H1 (cell line): ENCODE results near the gene SRSF6. TPM values are rescaled to one million over a fixed set of nuclear protein-coding genes. Genes with fewer than 3 reads are reported as not detected.

ENCODE experiments used
- CTCF ChIA-PET: fragments of 300-600 bp; sonication (Branson Sonifier 250); formaldehyde crosslinking; loops from one replicate; lab custom pipeline; 2021; ENCODE audit not compliant: partially characterized antibody; lab: Charles Lee
- POLR2A ChIA-PET: fragments of 300-600 bp; sonication (Branson Sonifier 250); formaldehyde crosslinking; loops from one replicate; lab custom pipeline; 2021; ENCODE audit warnings: inconsistent platforms; ENCODE audit not compliant: partially characterized antibody; lab: Charles Lee
- DNase-seq, 2 experiments: peaks; one replicate each; pipeline versions ENCODE4 v3.0.0 to v3.0.0-alpha.2; 2010 to 2022; ENCODE audit warnings: low spot score in 2 of 2, low read depth in 1 of 2, mixed read lengths in 1 of 2
- FAIRE-seq: peaks from 2 replicates; lab custom pipeline; 2011; peaks lifted over from hg19 to GRCh38; lab: Jason Lieb, UNC
- H2AFZ ChIP-seq: 2 replicates; pipeline ENCODE4 v1.8.1; 2012; ENCODE audit warnings: low read length, inconsistent platforms
- H2AK5ac ChIP-seq: 2 replicates; pipeline ENCODE4 v1.6.1; 2013; ENCODE audit warnings: low read depth, low read length
- H2BK120ac ChIP-seq: replicated peaks from 2 replicates; pipeline ENCODE3; 2013; ENCODE audit warnings: low read depth, low read length, inconsistent platforms
- H2BK12ac ChIP-seq: 2 replicates; pipeline ENCODE4 v1.6.1; 2013; ENCODE audit warnings: low read depth, low read length
- H2BK15ac ChIP-seq: 2 replicates; pipeline ENCODE4 v1.6.1; 2013; ENCODE audit warnings: low read length
- H2BK20ac ChIP-seq: 2 replicates; pipeline ENCODE4 v1.6.1; 2013; ENCODE audit warnings: low read length
- H2BK5ac ChIP-seq: 2 replicates; pipeline ENCODE4 v1.6.1; 2013; ENCODE audit warnings: low read depth, low read length
- H3K14ac ChIP-seq: 2 replicates; pipeline ENCODE4 v1.6.1; 2013; ENCODE audit warnings: inconsistent platforms; ENCODE audit not compliant: insufficient read length
- H3K18ac ChIP-seq: 2 replicates; pipeline ENCODE4 v1.6.1; 2013; ENCODE audit warnings: low read length; ENCODE audit errors: extremely low read depth
- H3K23ac ChIP-seq: 2 replicates; pipeline ENCODE4 v1.6.1; 2013; ENCODE audit warnings: inconsistent platforms; ENCODE audit not compliant: insufficient read length
- H3K23me2 ChIP-seq: 2 replicates; pipeline ENCODE4 v1.6.1; 2013; ENCODE audit warnings: low read depth, low read length
- H3K27ac ChIP-seq: 2 replicates; pipeline ENCODE4 v1.6.1; 2011; ENCODE audit warnings: low read depth, low read length, inconsistent platforms
- H3K27me3 ChIP-seq, 4 experiments: replicated peaks in 1 of 4; 1 replicate in 1 of 4; 2 replicates in 3 of 4; pipeline versions ENCODE4 v1.6.1 to v1.8.1; 2011 to 2013; ENCODE audit warnings: low read length in 3 of 4, mild to moderate bottlenecking in 3 of 4, inconsistent platforms in 2 of 4, mixed read lengths in 2 of 4, moderate library complexity in 1 of 4; ENCODE audit not compliant: control insufficient read depth in 3 of 4, insufficient read depth in 3 of 4; ENCODE audit errors: extremely low read depth in 1 of 4
- H3K36me3 ChIP-seq, 4 experiments: 2 replicates each; pipeline versions ENCODE4 v1.6.1 to v1.8.1; 2011 to 2013; ENCODE audit warnings: mild to moderate bottlenecking in 4 of 4, low read length in 3 of 4, moderate library complexity in 2 of 4, control low read depth in 1 of 4, inconsistent platforms in 1 of 4; ENCODE audit not compliant: insufficient read depth in 4 of 4, control insufficient read depth in 2 of 4
- H3K4ac ChIP-seq: replicated peaks from 2 replicates; pipeline ENCODE3; 2013; ENCODE audit warnings: low read length, low read depth, mixed read lengths, inconsistent platforms; ENCODE audit not compliant: insufficient read length
- H3K4me1 ChIP-seq, 4 experiments: replicated peaks in 1 of 4; 1 replicate in 1 of 4; 2 replicates in 3 of 4; pipeline versions ENCODE4 v1.6.1 to v1.8.1; 2011 to 2013; ENCODE audit warnings: low read length in 3 of 4, inconsistent platforms in 2 of 4, mixed read lengths in 1 of 4; ENCODE audit not compliant: insufficient read depth in 4 of 4, control insufficient read depth in 3 of 4
- H3K4me2 ChIP-seq, 2 experiments: 2 replicates each; pipeline versions ENCODE4 v1.6.1 to v1.8.1; 2011 to 2013; ENCODE audit warnings: low read depth in 2 of 2, low read length in 2 of 2, control low read depth in 1 of 2, inconsistent platforms in 1 of 2, mild to moderate bottlenecking in 1 of 2; ENCODE audit not compliant: insufficient read depth in 1 of 2
- H3K4me3 ChIP-seq, 4 experiments: fragments of 200-600, 300-600 bp in 1 of 4; sonication (generic), shearing (Covaris generic), sonication (Bioruptor Twin) in 1 of 4; 2 replicates each; pipeline versions ENCODE4 v1.5.1 to v1.8.1; 2011 to 2016; ENCODE audit warnings: low read length in 4 of 4, low read depth in 3 of 4, control low read depth in 2 of 4, inconsistent platforms in 2 of 4, mild to moderate bottlenecking in 2 of 4, mixed read lengths in 1 of 4, moderate library complexity in 1 of 4; ENCODE audit not compliant: insufficient read depth in 2 of 4; ENCODE audit errors: extremely low read depth in 1 of 4
- H3K56ac ChIP-seq: replicated peaks from 2 replicates; pipeline ENCODE3; 2013; ENCODE audit warnings: low read depth, mild to moderate bottlenecking, mixed read lengths, low read length, inconsistent platforms; ENCODE audit not compliant: insufficient read length
- H3K79me1 ChIP-seq: 2 replicates; pipeline ENCODE4 v1.6.1; 2013; ENCODE audit warnings: low read depth, low read length, control low read depth
- H3K79me2 ChIP-seq, 2 experiments: 2 replicates each; pipeline versions ENCODE4 v1.6.1 to v1.8.1; 2012 to 2013; ENCODE audit warnings: low read length in 2 of 2, mild to moderate bottlenecking in 2 of 2, inconsistent platforms in 1 of 2; ENCODE audit not compliant: insufficient read depth in 2 of 2, control insufficient read depth in 1 of 2
- H3K9ac ChIP-seq, 4 experiments: replicated peaks in 1 of 4; 1 replicate in 1 of 4; 2 replicates in 3 of 4; pipeline versions ENCODE4 v1.6.1 to v1.8.1; 2011 to 2013; ENCODE audit warnings: low read depth in 3 of 4, low read length in 3 of 4, control low read depth in 2 of 4, mild to moderate bottlenecking in 2 of 4, moderate library complexity in 2 of 4, inconsistent platforms in 1 of 4; ENCODE audit errors: extremely low read depth in 1 of 4
- H3K9me3 ChIP-seq, 2 experiments: 2 replicates each; pipeline versions ENCODE4 v1.6.1 to v1.8.1; 2012 to 2013; ENCODE audit warnings: mild to moderate bottlenecking in 2 of 2, moderate library complexity in 2 of 2, control low read depth in 1 of 2, inconsistent platforms in 1 of 2, low read depth in 1 of 2, low read length in 1 of 2, mixed read lengths in 1 of 2; ENCODE audit not compliant: insufficient read depth in 2 of 2
- H4K20me1 ChIP-seq, 2 experiments: replicated peaks in 1 of 2; 2 replicates each; pipeline versions ENCODE3 to v1.8.1; 2011 to 2013; ENCODE audit warnings: inconsistent platforms in 2 of 2, low read length in 2 of 2, mild to moderate bottlenecking in 1 of 2; ENCODE audit not compliant: insufficient read depth in 2 of 2, control insufficient read depth in 1 of 2
- H4K5ac ChIP-seq: 2 replicates; pipeline ENCODE4 v1.6.1; 2013; ENCODE audit warnings: low read length, low read depth, mixed read lengths, inconsistent platforms; ENCODE audit not compliant: insufficient read length
- H4K8ac ChIP-seq: 2 replicates; pipeline ENCODE4 v1.8.0; 2013; ENCODE audit warnings: mild to moderate bottlenecking, moderate library complexity, low read length, inconsistent platforms; ENCODE audit not compliant: insufficient read depth; ENCODE audit errors: extremely low read depth
- H4K91ac ChIP-seq: replicated peaks from 2 replicates; pipeline ENCODE3; 2013; ENCODE audit warnings: low read length, mixed read lengths, inconsistent platforms; ENCODE audit not compliant: insufficient read length
- ATF3 ChIP-seq: IDR thresholded peaks from 2 replicates; pipeline ENCODE4 v1.6.1; 2011; ENCODE audit warnings: low read depth, mild to moderate bottlenecking, low read length; ENCODE audit not compliant: insufficient read depth
- CBX5 ChIP-seq: fragments of 300-800, 300-1000 bp; sonication (generic); IDR thresholded peaks from 2 replicates; pipeline ENCODE4 v1.7.1; 2016; ENCODE audit warnings: antibody characterized with exemption, low read length, low read depth
- CBX8 ChIP-seq: fragments of 300-800, 300-1000 bp; sonication (generic); IDR thresholded peaks from 2 replicates; pipeline ENCODE4 v1.7.1; 2016; ENCODE audit warnings: low read depth, low read length, borderline replicate concordance
- JUN ChIP-seq: IDR thresholded peaks from 2 replicates; pipeline ENCODE4 v1.6.1; 2011; ENCODE audit warnings: low read depth, mild to moderate bottlenecking, improper control_type of control experiment, low read length
- NANOG ChIP-seq: IDR thresholded peaks from 2 replicates; pipeline ENCODE4 v1.6.1; 2011; ENCODE audit warnings: low read length, low read depth, mild to moderate bottlenecking, inconsistent platforms; ENCODE audit not compliant: insufficient read depth, poor library complexity, severe bottlenecking
- SIRT6 ChIP-seq: IDR thresholded peaks from one replicate; pipeline ENCODE4 v1.7.1; 2012; ENCODE audit warnings: low read length, inconsistent platforms
- TCF12 ChIP-seq: IDR thresholded peaks from 2 replicates; pipeline ENCODE4 v1.6.1; 2011; ENCODE audit warnings: low read depth, mild to moderate bottlenecking, low read length
- polyA plus RNA-seq, 7 experiments: library from polyadenylated mRNA; depleted of rRNA in 3 of 7; stranded (reverse) in 5 of 7; unstranded in 2 of 7; fragments of >200 nt in 5 of 7; fragments of 200-250 nt in 2 of 7; gene quantifications; 1 replicate in 5 of 7; 2 replicates in 1 of 7; 4 replicates in 1 of 7; pipeline versions ENCODE4 v1.2.1 to v1.2.3, GENCODE V29; 2011 to 2013; ENCODE audit warnings: missing spikeins in 2 of 7, mixed read lengths in 2 of 7
- total RNA-seq: library from RNA; stranded (reverse); fragmentation: NEBNext Ultra II Directional; extraction: Animal tissue kit (Norgen Biotek cat#: 25700); gene quantifications from 2 replicates; pipeline ENCODE4 v1.2.1, GENCODE V29; 2021

SRSF6 gene
- total and polyA plus RNA-seq, 2 of the 8 experiments (the other 6 are each of a cell fraction or from before 2014, with no cell fraction given): 48.0 to 171 TPM

GRCh38 chr20:43420192-43420591, 37.5 kb upstream of the SRSF6 start:
- DNase-seq (no peak), FAIRE-seq (no peak)
- Histone ChIP-seq H3K56ac (no peak overlapping the region), H3K18ac (no peak overlapping the region), H3K4ac (no peak overlapping the region), H3K27ac (no peak overlapping the region), H3K4me2 (no peak overlapping the region), H2BK120ac (no peak overlapping the region), H3K9me3 (peaks cover 0 to 10% of the 10 kb centered on the region in 2 experiments), H3K79me2 (no peaks in the 10 kb centered on the region), H3K9ac (no peak overlapping the region), H4K91ac (no peak overlapping the region), H3K36me3 (no peaks in the 10 kb centered on the region), H4K20me1 (no peaks in the 10 kb centered on the region), H2BK15ac (no peak overlapping the region), H3K79me1 (no peaks in the 10 kb centered on the region), H3K4me1 (peaks cover 0 to 3% (median 2%) of the 10 kb centered on the region in 4 experiments; a peak in 4 of 7 replicates), H2AFZ (no peak overlapping the region), H3K4me3 (no peak overlapping the region), H4K5ac (no peak overlapping the region), H2BK12ac (no peak overlapping the region), H2BK20ac (no peak overlapping the region), H2BK5ac (no peak overlapping the region), H2AK5ac (no peak overlapping the region), H4K8ac (no peak overlapping the region), H3K23ac (no peak overlapping the region), H3K23me2 (no peaks in the 10 kb centered on the region), H3K27me3 (no peaks in the 10 kb centered on the region), H3K14ac (no peak overlapping the region)
- ChIA-PET CTCF (interaction anchor here (0.6 kb wide), 1 partner anchor 22 kb away, joined by 3 read pairs; no protein-coding TSS in a partner anchor), POLR2A (interaction anchor here (0.6 to 1.5 kb wide), 2 partner anchors 10 to 23 kb away, joined by 3 to 5 read pairs; no protein-coding TSS in a partner anchor)
- TF ChIP-seq SIRT6 (no peak), NANOG (no peak), TCF12 (no peak), CBX8 (no peak), CBX5 (no peak), JUN (no peak), ATF3 (no peak)
